22Rv1 (cell line): ENCODE data around the gene RNF125.

Source experiments
- CTCF ChIP-seq: fragments of 450-650 bp; IDR thresholded peaks from 2 replicates; pipeline ENCODE4 v1.5.1; 2017; ENCODE audit warnings: mild to moderate bottlenecking
- ZFX ChIP-seq: fragments of 450-650 bp; IDR thresholded peaks from 2 replicates; pipeline ENCODE4 v1.6.1; 2017; ENCODE audit warnings: antibody characterized with exemption, borderline replicate concordance

GRCh38 chr18:31983020-31983419 lies 35.6 kb upstream of the RNF125 start:
- no peak for TF ChIP-seq CTCF
- TF ChIP-seq ZFX, result no peak
